OCI-LY7 (cell line): ENCODE measurements around the gene XRCC3.

Experiments
- CTCF ChIP-seq: fragments of 200-600 bp; sonication (generic); conservative IDR thresholded peaks from 2 replicates; pipeline ENCODE4 v1.5.1; 2014; ENCODE audit warnings: mild to moderate bottlenecking, antibody characterized with exemption, low read length, moderate library complexity, mixed read lengths
- EZH2phosphoT487 ChIP-seq: fragments of 200-600 bp; sonication (generic); IDR thresholded peaks from 2 replicates; pipeline ENCODE4 v1.6.1; 2018; ENCODE audit warnings: low read depth, borderline replicate concordance, mild to moderate bottlenecking, mixed run types, antibody characterized with exemption, low read length, moderate library complexity, mixed read lengths

GRCh38 chr14:103735022-103735421 lies 19.8 kb upstream of the XRCC3 start:
- TF ChIP-seq CTCF (no peak), EZH2phosphoT487 (no peak)
